Measurements from ENCODE around the gene FNDC3B. TPM values are rescaled to one million over a fixed set of nuclear protein-coding genes. Genes with fewer than 3 reads are reported as not detected.

FNDC3B gene
- total RNA-seq, 4 donors from 2014 or later, result 114 to 217 (median 164) TPM

GRCh38 chr3:172213200-172213599 is 173.8 kb downstream of the FNDC3B start:
- no peak for DNase-seq (ENCODE audit: low spot score)
- peak; percentile 41 for ATAC-seq (ENCODE audit: low FRiP score)
- no peak for TF ChIP-seq CTCF (IDR thresholded peaks at IDR 0.05)

GRCh38 chr3:172213904-172214303 is 174.5 kb downstream of the FNDC3B start:
- no peak for ATAC-seq (ENCODE audit: low FRiP score)
- no peak for TF ChIP-seq CTCF (IDR thresholded peaks at IDR 0.05)

GRCh38 chr3:172216267-172216666 is 176.9 kb downstream of the FNDC3B start:
- no peak for ATAC-seq (ENCODE audit: low FRiP score)
- DNase-seq (ENCODE audit: low spot score), result no peak
- TF ChIP-seq CTCF (IDR thresholded peaks at IDR 0.05), result no peak

More at GRCh38 chr3:172213904-172214303, 174.5 kb downstream of the FNDC3B start:
- no peak for DNase-seq (ENCODE audit: low spot score)

GRCh38 chr3:172216911-172217310 is 177.5 kb downstream of the FNDC3B start:
- no peak for DNase-seq (ENCODE audit: low spot score)
- TF ChIP-seq CTCF (IDR thresholded peaks at IDR 0.05), result no peak
- ATAC-seq (ENCODE audit: low FRiP score), result no peak

- no peak for ATAC-seq (ENCODE audit: low FRiP score)
- DNase-seq (ENCODE audit: low spot score), result no peak
- no peak for TF ChIP-seq CTCF (IDR thresholded peaks at IDR 0.05)
Measured at GRCh38 chr3:172217877-172218276, 178.5 kb downstream of the FNDC3B start.

GRCh38 chr3:172218350-172219323 is 179.3 kb downstream of the FNDC3B start:
- ATAC-seq (ENCODE audit: low FRiP score) (no peak), DNase-seq (ENCODE audit: low spot score) (no peak)
- TF ChIP-seq CTCF (IDR thresholded peaks at IDR 0.05), result no peak

GRCh38 chr3:172219750-172220149 is 180.4 kb downstream of the FNDC3B start:
- ATAC-seq (ENCODE audit: low FRiP score) (no peak), DNase-seq (ENCODE audit: low spot score) (no peak)
- no peak for TF ChIP-seq CTCF (IDR thresholded peaks at IDR 0.05)

Data from omental fat pad (tissue), 4 donors.